HG03460 (cell line): ENCODE measurements around the gene PTCH1.

Experiments used
- ATAC-seq: cut with Tn5 transposase; IDR thresholded peaks from one replicate; pipeline ENCODE4 v1.9.1; 2021; ENCODE audit not compliant: unreplicated experiment

The PTCH1 gene

DNA sequence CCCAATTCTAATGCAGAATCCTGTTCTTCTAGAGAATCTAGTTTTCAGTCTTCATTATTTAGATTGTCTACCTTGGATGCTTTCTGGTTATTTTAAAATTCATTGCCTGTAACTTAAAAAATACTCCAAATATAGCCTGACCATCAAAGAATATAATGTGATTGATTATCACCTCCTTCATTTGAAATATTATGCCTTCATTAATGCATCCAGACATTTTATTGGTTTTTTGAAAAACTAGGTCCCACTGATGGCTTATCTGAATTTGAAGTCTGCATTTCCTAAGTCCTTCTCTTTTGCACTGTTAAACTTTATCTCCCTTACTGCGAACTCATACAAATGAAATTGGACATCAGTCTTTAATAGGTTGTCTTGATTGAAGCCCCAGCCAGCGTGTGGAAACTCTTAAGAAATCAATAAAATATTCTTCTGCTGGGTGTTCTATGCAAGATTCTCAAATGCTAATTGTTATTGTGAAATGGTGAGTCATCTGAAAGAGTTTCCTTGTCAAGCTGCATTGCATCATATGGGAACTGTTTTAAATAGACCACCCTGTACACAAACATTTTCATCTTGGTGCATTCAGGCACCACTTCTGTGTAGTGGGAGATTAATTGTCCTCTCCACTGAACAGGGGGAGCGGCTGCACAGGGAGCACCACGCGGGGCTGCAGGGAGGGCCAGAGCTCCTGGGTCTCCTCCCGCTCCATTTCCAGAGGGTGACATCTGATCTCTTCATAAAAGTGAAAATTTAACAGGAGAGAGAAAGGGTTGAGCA lies 106.9 kb downstream of the PTCH1 start:
- no peak for ATAC-seq

DNA sequence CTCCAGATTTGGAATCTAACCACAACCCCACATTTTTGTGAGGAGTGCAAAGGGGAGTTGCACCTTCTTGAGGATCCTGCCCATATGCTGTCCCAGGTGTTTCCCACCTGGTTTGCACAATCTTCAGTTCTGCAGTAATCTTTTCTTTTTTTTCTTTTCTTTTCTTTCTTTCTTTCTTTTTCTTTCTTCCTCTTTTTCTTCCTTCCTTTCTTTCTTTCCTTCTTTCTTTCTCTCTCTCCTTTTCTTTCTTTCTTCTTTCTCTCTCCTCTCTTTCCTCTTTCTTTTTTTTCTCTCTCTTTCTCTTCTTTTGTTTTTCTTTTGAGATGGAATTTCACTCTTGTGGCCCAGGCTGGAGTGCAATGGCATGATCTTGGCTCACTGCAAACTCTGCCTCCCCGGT lies 109.2 kb downstream of the PTCH1 start:
- ATAC-seq, result no peak

GRCh38 chr9:95406121-95406520 lies 110.7 kb downstream of the PTCH1 start:
- no peak for ATAC-seq

GRCh38 chr9:95399261-95399660 lies 117.5 kb downstream of the PTCH1 start:
- no peak for ATAC-seq
